H1 (cell line): ENCODE measurements around the gene XIAP. TPM values are rescaled to one million over a fixed set of nuclear protein-coding genes. Genes with fewer than 3 reads are reported as not detected.

Source experiments
- HDAC2 ChIP-seq, 2 experiments: fragments of 300-600 bp in 1 of 2; sonication (generic) in 1 of 2; IDR thresholded peaks; 2 replicates each; pipeline ENCODE4 v1.6.1; 2011 to 2012; ENCODE audit warnings: low read depth in 2 of 2, low read length in 2 of 2, mild to moderate bottlenecking in 2 of 2, moderate library complexity in 2 of 2, borderline replicate concordance in 1 of 2, inconsistent platforms in 1 of 2
- PHF8 ChIP-seq: fragments of 200-600 bp; sonication (generic); conservative IDR thresholded peaks from 2 replicates; pipeline ENCODE4 v1.7.1; 2012; ENCODE audit warnings: low read depth, mild to moderate bottlenecking, inconsistent platforms, low read length, moderate library complexity
- SUZ12 ChIP-seq: fragments of 200-600 bp; sonication (generic); IDR thresholded peaks from 2 replicates; pipeline ENCODE4 v1.6.1; 2012; ENCODE audit warnings: mild to moderate bottlenecking, inconsistent platforms, low read length, moderate library complexity, mixed read lengths
- polyA plus RNA-seq, 7 experiments: library from polyadenylated mRNA; depleted of rRNA in 3 of 7; stranded (reverse) in 5 of 7; unstranded in 2 of 7; fragments of >200 nt in 5 of 7; fragments of 200-250 nt in 2 of 7; gene quantifications; 1 replicate in 5 of 7; 2 replicates in 1 of 7; 4 replicates in 1 of 7; pipeline versions ENCODE4 v1.2.1 to v1.2.3, GENCODE V29; 2011 to 2013; ENCODE audit warnings: missing spikeins in 2 of 7, mixed read lengths in 2 of 7
- total RNA-seq: library from RNA; stranded (reverse); fragmentation: NEBNext Ultra II Directional; extraction: Animal tissue kit (Norgen Biotek cat#: 25700); gene quantifications from 2 replicates; pipeline ENCODE4 v1.2.1, GENCODE V29; 2021

XIAP gene
- total and polyA plus RNA-seq, 2 of the 8 experiments (the other 6 are each of a cell fraction or from before 2014, with no cell fraction given): 5.9 to 44.7 TPM

- TF ChIP-seq HDAC2 (IDR thresholded peaks at IDR 0.05; ENCODE audit: borderline replicate concordance in 1 of 2, low read depth in 2 of 2, low read length in 2 of 2): no peak
- no peak for TF ChIP-seq SUZ12
- TF ChIP-seq PHF8: no peak
Observed at GRCh38 chrX:123830309-123830708, 29.5 kb upstream of the XIAP start (continued).
